GM12892 (cell line): ENCODE data around the gene CDH23.

Experiments
- POLR2A ChIP-seq: IDR thresholded peaks from 2 replicates; pipeline ENCODE4 v1.6.1; 2011; ENCODE audit warnings: low read depth, low read length, control low read depth
- POLR2AphosphoS5 ChIP-seq: IDR thresholded peaks from 2 replicates; pipeline ENCODE4 v1.6.1; 2011; ENCODE audit warnings: low read depth, low read length, control low read depth
- TAF1 ChIP-seq: IDR thresholded peaks from 2 replicates; pipeline ENCODE4 v1.6.1; 2011; ENCODE audit warnings: low read depth, mild to moderate bottlenecking, control low read depth, low read length, borderline replicate concordance

DNA sequence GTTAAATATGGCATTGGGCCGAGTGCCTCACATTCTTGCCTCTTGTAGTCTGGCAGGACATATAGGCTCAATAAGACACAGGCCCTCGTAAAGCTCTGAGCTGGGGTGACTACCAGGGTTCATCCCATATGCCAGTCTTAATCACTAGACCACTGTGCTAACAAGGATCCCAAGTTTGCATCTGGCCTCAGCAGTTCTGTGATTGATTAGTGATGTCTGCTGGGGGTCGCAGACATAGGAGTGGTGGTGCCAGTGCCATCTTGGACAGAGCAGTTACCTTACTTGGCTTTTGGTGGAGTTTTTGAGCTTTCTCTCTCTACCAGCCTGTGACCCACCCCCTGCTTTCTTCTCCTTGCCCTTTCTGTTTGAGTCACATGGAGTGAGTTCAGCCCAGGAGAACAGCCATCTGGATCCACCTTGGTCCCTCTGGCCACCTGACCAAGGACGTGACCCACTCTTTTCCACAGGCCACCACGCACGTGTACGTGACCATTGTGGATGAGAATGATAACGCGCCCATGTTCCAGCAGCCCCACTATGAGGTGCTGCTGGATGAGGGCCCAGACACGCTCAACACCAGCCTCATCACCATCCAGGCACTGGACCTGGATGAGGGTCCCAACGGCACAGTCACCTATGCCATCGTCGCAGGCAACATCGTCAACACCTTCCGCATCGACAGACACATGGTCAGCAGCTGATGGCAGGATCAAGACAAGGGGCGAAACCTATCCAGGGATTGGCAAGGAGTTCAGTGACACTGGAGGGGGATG lies 380.7 kb downstream of the CDH23 start:
- TF ChIP-seq POLR2AphosphoS5 = no peak
- no peak for TF ChIP-seq POLR2A
- TF ChIP-seq TAF1 = no peak
